Activated CD4-positive, alpha-beta T cell treated with anti-CD3 and anti-CD28 coated beads, Interleukin-10, Interleukin-2, amounts not matched to agents 100 ng/mL and 50 ng/mL, durations not matched to agents 16 hours and 8 hours (primary cell): ENCODE measurements around the gene DLG2.

Experiments used
- DNase-seq: peaks from one replicate; pipeline ENCODE4 v3.0.0-alpha.2; 2020

The DLG2 gene

DNA sequence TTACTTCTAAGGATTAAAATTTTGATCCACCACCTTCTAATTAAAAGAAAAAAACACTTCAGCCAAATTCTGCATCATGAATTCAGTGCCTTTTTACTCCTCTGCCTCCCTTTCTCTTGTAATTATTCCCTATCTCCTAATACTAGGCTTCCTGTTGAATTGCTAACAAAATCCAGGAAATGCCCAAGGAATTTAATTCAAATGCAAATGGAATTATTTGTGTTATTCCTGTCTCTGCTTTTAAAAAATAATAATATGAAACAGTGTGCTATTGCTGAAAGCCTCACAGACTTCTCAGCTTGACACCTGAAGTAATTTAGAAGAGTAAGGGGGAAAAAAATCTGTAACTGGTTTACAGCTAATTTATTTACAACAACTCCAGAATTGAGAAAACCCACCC lies 85.5 kb downstream of the DLG2 start:
- no peak for DNase-seq

DNA sequence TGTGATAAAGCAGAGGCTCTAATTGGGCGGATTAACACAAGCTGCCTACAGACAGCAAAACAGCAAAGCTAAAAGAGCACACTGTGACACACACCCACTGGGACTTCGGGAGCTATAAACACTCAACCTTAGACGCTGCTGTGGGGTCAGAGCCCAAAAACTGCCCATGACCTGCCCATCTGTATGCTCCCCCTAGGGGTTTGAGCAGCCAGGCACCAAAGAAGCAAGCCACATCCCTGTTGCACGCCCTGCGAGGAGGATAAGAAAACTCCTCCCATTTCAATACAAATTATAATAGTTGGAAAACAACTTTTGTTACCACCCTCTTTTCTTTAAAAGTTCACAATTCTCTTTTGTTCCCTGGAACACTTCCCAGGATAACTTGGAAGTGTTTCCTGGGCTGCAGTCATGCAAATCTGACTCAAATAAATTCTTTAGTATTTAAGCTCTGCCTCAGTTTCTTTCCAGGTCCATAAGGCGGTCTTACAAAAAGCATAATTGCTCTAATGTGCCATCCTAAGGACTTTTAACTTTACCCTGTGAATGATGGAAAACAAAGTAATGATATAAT lies 86.4 kb downstream of the DLG2 start:
- DNase-seq: no peak

DNA sequence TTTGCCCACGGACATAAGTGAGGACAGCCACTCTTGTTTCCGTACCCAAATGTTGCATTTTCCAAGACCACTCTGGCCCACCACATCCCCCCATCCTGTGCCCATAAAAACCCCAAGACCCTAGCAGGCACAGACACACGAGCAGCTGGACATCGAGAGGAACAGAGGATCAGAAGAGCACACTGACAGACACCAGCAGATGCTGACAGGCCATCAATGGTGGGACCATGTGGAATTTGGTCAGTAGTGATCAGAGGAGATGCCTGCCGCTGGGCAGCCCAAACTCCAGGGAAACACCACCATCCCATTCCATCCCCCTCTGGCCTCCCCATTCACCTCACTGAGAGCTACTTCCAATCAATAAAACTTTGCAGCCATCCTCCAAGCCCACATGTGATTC lies 87.0 kb downstream of the DLG2 start:
- no peak for DNase-seq

DNA sequence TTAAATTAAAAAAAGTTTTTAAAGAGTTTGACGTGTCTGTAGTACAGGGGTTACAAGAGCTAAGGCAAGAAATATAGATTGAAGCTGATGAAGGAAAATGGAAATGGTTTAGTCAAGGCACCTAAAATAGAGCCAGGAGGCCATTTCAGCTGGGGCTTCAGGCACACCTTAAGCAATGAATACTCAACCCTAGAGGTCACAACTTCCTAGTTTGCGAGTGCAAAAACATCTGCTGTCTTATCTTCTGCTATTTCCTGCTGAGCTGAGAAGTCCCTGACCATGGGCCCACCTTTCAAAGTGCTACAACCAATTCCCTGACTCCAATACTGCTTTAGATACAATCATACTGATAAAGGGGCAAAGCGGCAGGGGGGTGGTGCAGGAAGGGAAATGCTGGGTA lies 87.4 kb downstream of the DLG2 start:
- no peak for DNase-seq

DNA sequence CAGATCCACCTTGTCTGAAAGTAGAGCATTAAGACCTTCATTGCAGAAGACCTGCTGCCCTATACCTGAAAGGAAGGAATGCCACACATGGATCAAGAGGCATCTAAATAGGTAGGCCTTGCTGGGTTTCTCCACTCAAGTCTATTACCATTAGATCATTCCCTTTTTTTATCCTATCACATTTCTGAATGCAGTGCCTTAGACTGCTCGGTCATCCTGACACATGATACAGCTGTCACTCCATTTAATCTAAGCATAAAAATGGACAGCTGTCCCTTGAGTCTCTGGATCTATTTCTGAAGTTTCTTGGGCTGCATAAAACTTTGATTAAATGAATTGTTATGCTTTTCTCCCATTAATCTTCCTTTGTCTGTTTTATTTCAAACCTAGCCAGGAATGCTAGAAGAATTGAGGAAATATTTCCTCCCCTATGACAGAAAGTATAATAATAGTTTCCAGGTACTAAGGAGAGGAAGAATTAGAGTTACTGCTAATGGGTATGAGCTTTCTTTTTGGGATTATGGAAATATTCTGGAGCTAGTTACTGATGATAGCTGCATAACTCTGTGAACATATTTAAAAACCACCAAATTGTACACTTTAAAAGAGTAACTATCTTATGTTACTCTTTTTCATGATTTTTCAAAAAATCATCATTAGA lies 88.0 kb downstream of the DLG2 start:
- DNase-seq: no peak

DNA sequence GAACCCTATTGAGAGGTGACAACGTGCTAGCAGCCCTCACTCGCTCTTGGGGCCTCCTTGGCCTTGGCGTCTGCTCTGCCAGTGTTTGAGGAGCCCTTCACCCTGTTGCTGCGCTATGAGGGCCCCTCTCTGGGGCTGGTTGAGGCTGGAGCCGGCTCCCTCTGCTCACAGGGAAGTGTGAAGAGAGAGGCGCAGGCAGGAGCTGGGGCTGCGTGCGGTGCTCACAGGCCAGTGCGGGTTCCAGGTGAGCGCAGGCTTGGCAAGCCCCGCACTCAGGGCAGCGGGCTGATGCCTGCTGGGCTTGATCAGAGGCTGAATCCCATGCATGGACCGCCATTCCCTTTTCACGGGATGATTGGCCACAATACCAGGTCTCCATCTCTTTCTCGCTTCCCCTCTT lies 90.7 kb downstream of the DLG2 start:
- DNase-seq: no peak

DNA sequence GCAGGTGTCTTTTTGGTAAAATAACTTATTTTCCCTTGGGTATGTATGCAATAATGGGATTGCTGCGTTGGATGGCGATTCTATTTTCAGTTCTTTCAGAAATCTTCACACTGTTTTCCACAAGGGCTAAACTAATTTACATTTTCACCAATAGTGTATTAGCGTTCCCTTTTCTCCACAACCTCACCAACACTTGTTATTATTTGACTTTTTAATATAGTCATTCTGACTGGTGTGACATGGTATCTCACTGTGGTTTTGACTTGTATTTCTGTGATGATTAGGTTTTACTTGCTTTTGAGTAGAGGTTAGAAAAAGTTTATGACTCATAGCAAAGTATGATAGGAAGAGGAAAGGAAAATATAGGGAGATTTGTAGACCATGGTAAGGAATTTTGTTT lies 92.3 kb downstream of the DLG2 start:
- no peak for DNase-seq

DNA sequence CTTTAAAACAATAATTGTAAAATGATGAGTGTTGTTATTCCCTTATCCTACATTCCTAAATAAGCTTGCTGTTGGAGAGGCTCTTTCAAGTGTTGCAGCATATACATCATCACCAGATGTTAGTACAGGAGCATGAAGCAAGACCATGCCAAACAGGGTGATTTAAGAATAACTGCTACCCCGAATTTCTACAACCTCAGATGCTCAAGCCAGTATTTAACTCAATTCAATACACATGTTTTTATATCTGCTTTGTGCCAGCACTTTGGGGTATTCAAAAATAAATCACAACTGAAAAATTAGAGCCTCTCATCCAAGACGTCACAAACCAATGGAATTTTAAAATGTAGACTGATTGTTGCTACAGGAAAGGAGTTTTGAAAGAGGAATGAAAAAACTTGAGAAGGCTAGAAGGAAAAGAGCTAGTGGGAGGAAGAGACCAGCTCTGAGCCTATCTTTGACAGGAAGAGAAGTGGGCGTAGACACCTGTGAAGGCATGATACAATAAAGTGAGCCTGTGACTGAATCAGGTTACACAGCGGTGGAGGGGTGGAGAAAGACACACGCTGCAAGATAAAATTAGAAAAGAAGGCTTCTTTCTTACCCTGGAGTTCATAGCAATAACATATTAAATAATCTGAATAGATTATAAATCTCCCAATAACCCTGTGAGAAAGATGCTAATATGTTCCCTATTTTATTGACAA lies 95.8 kb downstream of the DLG2 start:
- no peak for DNase-seq

DNA sequence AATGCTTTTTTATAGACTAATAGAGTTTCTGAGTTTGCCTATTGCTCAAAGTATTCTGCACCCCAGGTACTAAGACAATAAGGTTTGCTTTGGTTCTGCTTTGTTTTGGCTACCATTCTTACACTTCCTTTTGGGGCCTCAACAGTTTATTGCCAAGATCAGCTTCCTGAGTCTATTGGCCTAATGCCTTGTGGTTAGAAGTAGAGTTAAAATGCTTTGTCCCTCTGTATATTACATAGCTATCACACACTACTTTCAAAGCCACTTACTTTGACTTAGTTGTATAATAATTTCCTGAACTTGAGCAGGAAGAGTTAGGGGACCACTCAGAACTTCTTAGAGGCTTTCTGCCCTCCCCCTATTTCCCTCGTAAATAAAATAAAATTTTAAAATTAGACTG lies 96.5 kb downstream of the DLG2 start:
- no peak for DNase-seq

DNA sequence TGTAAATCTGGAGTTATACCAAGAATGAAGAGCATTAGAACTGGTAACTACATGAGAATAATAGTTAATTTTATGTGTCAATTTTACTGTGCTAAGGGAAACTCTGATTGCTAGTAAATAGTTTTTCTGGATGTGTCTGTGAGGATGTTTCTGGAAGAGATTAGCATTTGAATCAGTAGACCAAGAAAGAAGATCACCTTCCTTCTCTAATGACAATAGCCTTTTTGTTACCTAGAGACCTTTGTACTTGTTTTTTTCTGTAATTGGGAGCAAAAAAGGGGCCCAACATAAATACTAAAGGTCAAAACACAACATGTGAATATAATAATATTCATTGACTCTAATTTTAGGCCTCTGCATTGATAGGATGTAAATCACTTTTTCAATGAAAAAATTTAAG lies 100.6 kb downstream of the DLG2 start:
- DNase-seq: no peak

DNA sequence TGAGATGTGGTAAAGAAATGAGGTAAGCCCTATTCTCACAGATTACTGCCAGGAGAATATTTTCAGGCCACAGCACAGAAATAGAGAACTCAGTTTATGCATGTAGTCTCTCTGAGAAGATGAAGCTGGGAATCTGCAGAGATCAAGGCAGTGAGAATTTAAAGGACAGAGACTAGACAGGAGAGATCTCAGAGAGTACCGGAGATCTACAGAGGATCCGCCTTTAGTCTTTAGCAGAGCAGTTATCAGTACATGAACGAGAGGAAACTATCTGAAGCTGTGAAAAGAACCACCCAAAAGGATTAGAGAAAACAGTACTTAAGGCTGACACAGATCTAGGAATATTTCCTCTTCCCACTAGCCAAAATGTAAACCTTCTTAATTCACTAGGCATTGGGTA lies 101.5 kb downstream of the DLG2 start:
- DNase-seq: no peak

DNA sequence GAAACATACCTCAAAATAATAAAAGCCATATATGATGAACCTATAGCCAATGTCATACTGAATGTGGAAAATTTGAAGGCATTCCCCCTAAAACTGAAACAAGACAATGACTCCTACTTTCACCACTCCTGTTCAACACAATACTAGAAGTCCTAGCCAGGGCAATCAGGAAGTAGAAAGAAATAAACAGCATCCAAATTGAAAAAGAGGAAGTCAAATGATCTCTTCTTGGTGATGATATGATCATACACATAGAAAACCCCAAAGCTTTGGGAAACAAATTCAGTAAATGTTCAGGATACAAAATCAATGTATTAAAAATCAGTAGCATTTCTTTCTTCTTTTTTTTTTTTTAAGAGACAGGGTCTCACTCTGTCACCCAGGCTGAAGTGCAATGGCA lies 109.9 kb downstream of the DLG2 start:
- DNase-seq: no peak

DNA sequence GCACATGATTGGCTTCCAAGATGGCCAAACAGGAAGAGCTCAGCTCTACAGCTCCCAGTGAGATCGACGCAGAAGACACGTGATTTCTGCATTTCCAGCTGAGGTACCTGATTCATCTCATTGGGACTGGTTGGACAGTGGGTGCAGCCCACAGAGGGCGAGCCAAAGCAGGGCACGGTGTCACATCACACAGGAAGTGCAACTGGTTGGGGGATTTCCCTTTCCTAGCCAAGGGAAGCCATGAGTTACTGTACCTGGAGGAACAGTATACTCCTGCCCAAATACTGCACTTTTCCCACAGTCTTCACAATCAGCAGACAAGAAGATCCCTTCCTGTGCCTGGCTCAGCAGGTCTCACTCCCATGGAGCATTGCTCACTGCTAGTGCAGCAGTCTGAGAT lies 131.2 kb downstream of the DLG2 start:
- no peak for DNase-seq

DNA sequence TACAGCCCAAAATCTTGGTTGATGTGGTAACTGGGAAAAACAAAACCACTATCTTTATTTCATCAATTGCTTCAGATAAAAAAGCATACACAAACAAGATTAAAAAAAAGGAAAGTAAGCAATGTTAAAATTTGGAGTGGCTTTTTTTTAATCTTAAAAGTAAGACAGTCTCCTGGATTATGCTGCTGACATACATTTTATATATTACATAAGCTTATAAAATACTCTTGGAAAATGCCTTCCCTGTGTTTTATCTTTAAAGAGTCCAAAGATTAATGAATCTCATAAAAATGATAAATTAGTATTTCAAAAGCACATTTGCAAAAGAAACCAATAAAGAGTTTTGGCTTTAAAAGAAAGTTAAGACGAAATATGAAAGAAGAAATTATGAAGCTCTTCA lies 132.7 kb downstream of the DLG2 start:
- DNase-seq: no peak

DNA sequence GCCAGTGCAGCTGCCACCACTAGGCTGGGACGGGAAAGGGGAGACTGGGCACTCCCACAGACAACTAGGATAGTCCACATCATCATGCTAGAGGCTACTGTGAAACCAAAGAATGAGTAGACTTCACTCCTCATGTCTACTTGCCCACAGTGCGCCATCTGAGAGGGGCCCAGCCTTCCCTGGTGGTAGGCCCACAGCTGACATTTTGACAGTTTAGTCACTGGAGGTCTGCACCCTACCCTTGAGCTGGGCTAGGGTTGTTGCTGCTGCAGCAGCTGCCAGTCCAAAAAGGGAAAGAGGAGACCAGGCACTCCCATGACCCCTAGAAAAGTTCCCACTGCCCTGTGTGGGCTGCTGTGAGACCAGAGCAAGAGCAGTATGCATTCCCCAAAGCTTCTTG lies 141.2 kb downstream of the DLG2 start:
- DNase-seq: no peak

DNA sequence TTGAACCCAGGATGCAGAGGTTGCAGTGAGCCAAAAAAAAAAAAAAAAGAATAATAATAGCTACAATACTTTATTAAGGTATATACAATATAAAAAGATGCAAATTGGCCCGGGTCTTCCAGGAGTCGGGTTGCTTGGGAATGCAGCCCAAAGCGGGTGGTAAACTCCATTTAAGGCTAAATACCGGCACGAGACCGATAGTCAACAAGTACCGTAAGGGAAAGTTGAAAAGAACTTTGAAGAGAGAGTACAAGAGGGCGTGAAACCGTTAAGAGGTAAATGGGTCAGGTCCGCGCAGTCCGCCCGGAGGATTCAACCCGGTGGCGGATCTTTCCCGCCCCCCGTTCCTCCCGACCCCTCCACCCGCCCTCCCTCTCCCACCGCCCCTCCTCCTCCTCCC lies 143.3 kb downstream of the DLG2 start:
- DNase-seq: no peak

DNA sequence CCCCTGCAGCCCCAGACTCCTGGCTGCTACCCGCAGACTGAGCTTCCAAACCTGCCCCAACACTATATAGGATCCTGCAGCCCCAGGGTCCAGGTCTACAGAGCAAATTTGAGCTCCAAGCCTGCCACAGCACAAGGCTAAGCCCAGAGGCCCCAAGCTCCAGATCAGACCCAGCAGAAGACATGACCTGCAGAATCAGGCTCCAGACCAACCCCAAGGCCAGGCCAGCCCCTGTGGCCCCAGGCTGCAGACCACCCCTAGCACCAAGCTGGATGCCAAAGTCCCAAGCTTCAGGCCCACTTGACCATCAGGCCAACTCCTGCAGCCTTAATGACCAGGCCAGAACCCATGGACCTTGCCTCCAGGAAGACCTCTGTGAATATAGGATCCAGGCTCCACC lies 145.3 kb downstream of the DLG2 start:
- DNase-seq: no peak

DNA sequence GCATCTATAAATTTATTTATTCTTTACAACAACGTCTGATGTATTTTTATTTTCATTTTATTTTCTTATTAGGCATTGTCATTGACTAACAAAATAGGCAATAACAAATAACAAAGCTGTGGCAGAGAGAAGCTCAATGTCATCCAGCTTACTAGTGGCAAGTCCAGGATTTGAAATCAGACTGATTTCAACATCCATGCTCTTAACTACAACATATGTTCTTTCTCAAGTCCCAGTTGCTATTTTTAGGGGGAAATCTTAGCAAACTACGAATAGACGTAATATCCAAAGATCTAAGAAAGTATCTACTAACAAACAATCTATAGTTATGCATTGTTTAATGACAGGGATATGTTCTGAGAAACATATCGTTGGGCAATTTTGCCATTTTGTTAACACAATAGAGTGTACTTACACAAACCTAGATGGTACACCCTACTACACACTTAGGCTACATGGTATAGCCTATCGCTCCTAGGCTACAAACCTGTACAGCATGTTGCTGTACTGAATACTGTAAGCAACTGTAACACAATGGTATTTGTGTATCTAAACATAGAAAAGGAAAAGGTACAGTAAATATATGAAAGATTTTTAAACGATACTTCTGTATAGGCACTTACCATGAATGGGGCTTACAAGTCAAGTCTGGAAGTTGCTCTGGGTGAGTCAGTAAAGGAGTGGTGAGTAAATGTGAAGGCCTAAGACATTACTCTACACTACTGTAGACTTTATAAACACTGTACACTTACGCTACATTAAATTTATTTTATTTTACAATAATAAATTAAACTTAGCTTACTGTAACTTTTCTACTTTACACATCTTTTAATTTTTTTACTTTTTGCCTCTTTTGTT lies 151.3 kb downstream of the DLG2 start:
- no peak for DNase-seq

DNA sequence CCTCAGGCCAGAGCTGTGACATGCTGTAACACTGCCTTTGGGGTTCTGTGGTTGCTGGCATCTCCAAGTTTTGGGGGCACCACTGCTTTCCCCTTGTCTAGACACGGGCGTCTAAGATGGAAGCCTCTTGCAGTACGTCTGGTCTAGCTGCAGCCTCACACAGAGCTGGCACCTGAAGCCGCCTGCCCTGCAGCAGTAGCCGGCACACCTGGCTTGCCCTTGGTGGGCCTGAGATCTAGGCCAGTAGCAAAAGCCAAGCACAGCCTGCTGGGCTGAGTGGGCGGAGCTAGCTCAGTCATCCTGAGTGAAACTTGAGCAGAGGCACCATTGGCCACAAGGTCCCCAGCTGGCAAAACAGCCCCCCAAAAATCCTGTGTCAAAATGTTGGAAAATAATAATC lies 154.2 kb downstream of the DLG2 start:
- DNase-seq: no peak

DNA sequence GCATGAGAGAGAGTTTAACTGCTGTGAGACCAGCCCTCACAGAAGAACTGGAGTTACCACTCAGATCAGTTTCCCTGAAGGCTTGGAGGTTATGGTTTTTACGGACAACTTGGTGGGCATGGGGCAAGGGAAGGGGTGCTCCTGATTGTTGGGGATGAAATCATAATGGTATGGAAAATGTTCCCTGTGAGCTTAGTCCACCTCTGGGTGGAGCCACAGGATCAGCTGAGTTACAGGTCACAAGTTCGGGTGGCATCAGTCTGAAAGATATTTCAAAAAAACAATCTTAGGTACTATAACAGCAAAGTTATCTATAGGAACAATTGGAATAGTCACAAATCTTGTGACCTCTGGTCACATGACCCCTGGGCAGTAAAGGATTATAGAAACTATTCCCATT lies 162.9 kb downstream of the DLG2 start:
- DNase-seq: no peak

DNA sequence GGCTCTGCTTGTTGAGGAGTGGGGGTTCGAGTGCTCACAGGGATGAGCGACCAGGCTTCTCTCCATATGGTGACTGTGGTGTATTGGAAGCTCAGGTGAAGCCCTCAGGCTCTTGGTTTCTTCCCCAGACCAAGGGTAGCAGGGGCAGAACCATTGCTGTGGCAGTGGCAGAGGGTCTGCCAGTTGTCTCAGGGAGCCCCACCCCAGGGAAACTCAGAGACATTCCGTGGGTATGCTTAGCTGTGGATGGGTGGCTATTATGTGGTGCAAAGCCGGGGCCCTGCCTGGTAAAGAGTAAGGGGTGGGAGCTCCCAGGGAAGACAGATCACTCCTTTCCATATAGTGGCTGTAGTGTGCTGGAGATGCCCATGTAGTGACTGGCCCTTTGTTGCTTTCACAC lies 167.8 kb downstream of the DLG2 start:
- DNase-seq: no peak

DNA sequence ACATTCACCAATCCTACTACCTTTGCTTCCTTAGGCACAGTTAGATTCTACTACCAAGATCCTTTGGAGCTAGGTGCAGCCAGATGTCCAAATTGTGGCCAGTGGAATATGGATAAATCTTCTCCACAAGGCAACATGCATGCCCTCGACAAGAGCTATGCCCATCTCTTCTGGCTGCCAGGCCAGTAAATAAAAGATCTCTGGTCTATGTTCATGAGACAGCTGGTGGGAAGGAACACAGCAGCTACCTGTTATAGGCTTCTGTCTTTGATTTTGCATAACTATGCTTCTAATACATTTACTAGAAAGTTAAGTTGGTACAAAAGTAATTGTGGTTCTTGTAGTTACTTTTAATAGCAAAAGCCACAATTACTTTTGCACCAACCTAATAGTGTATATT lies 182.7 kb downstream of the DLG2 start:
- no peak for DNase-seq

DNA sequence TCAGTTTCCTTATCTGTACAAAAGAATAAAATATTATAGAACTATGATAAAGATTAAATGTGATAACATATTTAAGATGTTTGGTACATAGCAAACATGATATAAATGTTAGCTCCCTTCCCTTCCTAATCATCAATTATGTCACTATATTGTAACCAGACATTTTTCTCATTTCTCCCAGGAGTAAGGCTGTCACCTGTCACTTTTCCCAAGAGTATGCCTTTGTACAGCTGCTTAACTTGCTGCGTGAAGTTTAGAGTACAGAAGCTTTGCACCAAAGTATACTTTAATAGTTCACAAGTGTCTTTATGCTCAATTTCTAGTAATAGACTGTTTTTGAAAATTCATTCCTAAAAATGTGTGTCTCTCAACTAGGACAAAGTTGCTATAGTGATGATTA lies 186.9 kb downstream of the DLG2 start:
- no peak for DNase-seq

DNA sequence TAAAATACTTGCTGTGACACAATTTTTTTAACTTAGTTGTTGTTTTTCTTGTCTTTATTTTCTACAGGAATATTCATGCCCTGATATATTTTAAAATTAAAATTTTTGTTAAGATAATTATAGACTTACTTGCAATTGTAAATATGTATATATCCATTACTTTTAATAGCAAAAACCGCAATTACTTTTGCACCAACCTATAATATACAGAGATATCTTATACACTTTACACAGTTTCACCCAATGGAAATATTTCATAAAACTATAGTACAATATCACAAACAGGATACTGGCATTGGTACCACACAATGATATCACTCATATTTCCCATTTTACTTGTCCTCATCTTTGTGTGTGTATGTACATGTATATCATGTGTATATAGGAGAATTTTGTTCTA lies 188.8 kb downstream of the DLG2 start:
- DNase-seq: no peak
